Hematopoietic multipotent progenitor cell treated with erythropoietin and hydrocortisone succinate and interleukin-3 and kit ligand, for 15 days (in vitro differentiated cells): ENCODE results near the gene CCDC6.

ENCODE experiments used
- DNase-seq: peaks from one replicate; pipeline ENCODE4 v3.0.0-alpha.2; 2015; ENCODE audit warnings: low spot score

CCDC6 gene

DNA sequence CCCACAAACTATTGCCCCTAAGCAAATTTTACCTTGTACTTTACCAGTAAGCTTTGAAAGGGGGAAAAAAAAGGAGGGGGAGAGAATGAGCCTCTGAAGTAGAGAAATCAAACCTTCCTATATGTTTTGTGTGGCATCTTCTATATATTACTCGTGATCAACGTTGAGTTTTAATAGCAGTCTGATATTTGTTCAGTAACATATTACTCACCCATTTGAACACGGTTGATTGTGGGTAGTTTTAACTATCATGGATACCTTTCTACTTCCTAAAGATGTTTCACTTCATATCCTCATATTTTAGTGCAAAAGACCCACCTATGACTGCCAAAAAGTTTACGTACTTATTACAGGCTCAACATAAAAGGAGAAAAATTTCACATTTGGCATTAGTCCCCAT, 54.5 kb downstream of the CCDC6 start:
- no peak for DNase-seq

DNA sequence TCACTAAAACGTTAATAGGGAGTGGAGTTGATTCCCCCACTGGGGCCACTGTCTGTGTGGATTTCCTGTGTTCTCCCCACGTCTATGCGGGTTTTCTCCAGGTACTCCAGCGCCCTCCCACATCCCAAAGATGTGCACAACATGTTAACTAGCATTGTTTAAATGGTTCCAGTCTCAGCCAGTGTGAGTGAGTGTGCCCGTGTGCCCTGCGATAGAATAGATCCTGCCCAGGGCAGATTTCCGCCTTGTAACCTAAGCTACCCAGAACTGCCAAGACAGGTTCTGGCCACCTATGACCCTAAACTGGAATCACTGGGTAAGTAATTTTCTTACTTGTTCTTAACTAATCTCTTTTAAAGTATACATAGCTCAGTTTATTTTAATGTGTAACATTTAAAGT, 58.5 kb downstream of the CCDC6 start:
- no peak for DNase-seq

DNA sequence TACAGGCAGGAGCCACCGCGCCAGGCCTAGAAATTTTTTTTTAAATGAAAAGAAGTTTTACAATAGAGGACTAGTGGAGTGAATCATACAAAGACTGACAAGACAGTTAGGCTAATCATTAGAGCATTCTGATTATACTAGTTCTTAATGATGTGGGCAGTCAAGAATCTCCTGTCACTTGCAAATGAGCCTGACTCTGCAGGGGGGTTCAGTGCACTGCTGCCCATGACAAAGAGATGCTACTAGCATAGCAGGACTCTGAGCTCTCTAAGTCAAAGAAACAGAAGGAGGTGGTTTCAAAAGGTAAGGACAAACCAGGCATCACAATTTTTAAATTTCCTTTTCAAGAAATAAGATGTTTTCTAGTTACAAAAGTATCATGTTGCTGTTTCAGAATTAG, 59.0 kb downstream of the CCDC6 start:
- DNase-seq: no peak

DNA sequence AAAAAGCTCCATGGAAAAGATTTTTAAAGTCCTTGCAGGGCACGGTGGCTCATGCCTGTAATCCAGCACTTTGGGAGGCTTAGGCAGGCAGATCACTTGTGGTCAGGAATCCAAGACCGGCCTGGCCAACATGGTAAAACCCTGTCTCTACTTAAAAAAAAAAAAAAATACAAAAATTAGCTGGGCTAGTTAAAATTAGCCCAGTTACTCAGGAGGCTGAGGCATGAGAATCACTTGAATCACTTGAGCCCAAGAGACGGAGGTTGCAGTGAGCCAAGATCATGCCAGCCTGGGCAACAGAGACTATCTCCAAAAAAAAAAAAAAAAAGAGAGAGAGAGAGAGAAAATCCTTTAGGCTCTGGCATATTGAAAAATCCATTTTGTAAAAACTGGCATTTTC, 61.9 kb downstream of the CCDC6 start:
- DNase-seq: no peak

DNA sequence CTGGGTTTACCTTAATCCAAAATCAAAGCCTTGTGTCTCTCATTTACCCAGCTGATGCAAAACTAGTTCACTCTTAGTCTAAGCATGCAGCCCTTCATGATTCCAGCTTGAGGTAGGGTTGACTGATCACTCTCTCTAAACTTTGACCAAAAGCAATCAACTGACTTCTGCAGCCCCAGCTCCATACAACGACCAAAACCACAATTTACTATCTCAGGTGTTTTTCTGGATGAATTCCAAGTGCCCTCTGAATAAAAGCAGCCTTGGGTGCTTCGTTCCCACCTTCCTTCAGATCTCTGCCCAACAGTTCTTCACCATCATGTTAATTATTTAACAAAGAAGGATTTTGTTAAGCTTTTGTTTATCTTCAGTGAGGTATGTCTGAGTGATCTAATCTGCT, 62.6 kb downstream of the CCDC6 start:
- no peak for DNase-seq

DNA sequence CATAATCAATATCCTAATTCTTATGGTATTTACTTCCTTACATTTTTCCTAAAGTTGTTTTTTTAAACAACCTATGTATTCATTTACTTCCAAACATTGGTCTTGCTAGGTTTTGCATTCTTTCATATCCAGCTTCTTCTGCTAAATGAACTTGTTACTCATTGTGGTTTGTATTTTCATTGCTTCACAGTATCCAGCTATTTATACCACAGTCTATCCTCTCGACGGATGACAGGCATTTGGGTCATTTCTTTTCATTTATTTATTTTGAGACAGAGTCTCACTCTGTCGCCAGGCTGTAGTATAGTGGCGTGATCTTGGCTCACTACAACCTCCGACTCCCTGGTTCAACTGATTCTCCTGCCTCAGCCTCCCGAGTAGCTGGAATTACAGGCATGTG, 66.8 kb downstream of the CCDC6 start:
- no peak for DNase-seq

DNA sequence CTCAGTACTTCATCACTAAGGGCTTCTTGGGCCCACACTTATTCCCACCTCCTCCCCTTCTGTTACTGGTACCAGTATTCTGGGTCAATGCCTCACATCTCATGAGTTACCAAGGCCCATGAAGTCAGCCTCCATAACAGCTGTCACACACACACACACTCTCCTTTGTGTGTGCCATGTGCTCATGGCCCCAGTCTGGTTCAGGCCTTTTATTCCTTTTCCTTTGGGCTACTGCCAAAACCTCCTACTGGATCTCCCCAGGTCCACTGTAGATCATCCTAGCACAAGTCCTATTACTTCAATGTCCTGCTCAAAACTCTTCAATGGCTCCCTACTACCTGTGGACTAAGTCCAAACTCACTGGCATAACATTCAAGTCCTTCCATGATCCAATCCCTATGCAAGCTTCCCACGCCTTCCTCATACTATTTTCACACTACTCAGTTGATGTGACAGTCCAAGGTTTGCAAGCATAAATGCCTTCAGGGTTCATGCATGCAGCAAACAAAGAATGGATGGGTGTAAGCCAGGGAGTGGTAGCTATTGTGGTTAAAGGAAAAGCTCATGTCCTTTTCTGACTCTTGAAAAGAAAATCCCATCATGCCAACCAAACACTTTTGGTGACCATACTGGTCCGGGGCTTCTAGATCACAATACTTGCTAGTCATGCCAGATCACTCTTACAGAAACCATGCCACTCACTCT, 68.1 kb downstream of the CCDC6 start:
- DNase-seq: no peak

DNA sequence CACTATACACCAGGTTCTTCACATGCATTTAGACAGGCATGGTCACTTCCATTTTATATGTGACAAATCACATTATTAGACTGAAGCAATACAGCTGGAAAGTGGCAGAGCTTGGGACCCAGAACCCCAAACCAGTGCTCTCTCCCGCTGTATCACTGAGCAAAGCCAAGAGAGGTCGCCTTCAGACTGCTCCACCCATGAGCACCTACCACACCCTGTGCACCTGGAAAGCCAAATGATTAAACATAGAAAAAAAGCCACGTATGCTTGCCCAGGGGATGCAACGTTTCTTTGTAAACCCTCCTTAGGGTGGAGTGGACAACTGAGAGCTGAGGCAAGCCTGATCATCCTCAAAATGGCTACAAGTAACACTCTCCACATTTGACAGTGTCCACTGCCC, 72.5 kb downstream of the CCDC6 start:
- no peak for DNase-seq

DNA sequence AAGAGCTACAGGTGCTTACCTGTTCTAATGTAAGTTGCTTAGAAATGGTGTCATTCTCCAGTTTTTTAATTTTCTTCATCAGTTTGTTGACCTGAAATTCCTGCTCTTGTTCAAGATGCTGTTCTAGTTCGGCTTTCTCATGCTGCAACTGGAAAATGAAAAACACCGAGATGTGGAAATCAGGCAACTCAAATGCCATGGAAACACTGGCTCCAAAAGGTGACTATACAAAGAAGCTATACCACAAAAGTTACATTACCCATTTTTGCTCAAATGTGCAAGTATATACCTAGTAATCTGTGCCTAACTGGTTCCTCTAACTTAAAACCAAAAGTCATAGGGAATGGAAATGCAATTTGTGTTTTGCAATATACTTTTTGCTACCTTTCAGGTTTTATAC, 73.8 kb downstream of the CCDC6 start:
- DNase-seq: no peak

DNA sequence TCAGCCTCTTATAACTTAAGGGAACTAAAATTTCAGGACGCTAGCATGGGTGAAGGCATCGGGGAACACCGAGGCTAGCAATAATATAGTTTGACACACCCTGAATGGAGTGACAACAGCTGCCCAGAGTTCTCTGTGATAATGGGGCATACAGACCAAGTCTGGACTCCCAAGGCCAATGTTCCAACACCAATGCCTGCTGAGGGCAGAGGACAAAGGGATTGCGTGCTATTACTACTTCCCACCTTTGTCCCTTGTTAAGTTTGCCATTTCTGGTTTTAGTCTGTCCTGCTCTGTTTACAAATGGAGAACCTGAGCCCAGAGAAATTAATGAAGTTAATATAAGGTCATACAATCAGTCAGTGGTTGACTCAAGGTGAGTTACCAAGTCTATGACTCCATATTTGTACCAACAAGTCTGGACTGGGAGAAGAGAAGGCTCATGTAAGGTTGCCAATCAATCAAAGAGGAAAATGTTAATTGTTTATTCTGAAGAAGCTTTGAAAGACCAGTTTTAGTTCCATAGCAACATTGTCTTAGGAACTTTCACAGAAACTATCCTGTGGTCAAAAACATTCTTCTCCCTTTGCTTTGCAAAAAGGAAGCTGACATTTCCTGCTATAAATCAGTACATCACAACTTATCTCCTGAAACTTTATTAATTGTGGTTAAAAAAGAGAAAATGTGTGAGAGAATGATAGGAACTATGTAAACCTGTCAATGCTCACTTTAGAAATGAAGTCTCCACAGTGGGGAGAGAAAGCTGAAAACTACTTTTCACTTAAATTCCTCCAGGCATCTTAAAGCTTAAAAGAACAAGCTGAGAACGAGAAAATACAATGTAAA, 74.5 kb downstream of the CCDC6 start:
- DNase-seq: no peak

DNA sequence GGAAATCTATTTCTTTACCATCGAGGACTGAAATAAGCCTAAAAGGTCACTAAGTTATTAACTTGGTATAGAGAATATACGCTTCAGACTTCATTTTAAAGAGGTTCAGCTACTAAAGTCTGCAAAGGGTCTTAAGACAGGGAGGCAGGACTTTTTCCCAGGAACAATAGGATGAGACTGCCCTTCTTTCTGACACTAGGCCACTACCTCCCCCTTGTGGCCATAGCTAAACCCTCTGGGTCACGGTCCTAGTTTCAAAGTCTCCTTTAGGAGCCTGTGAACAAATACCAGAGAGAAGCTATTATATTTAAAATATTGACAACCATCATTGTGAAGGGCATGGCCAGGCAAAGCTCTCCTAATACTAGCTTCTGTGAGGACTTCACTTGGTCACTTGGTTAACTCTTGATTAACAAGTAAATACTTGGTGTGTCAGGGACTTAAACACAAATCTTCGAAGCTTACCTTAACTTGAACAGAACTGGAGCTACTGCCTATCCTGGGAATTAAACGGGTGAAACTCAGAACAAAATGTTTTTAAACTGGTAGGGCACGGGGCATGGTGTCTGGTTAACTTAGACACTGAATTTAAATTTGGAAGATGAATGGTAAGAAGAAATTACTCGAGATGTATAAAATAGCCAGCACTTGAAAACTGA, 75.6 kb downstream of the CCDC6 start:
- DNase-seq: peak; percentile 44

DNA sequence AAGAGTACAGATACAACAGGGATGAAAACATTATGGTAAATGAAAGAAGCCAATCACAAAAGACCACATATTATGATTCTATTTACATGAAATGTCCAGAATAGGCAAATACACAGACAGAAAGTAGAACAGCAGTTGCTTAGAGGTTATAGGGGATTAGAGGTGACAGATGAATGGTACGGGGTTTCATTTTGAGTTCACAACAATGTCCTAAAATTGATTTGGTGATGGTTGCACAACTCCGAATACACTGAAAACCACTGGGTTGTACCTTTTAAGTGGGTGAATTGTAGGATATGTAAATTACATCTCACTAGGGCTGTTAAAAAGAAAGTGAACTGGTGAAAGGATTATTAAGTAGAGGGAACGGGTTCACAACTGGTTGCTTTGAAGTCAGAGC, 76.8 kb downstream of the CCDC6 start:
- DNase-seq: no peak

DNA sequence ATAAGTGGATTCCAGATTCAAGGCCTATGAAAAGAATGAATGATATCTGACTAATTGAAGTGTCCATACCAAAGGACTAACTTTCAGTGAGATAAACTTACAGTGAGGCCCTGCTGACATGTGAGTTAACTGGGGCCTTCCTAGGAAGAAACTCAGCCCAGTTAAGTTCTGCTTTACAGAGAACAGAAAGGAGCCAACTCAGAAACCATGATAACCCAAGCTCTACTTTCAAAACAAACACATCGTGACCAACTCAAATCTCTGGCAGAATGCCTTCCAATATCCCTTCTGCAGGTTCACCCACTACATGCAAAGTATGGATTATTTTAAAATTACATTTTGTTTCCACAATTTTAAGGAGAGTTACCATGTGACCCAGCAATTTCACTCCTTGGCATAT, 77.3 kb downstream of the CCDC6 start:
- no peak for DNase-seq

DNA sequence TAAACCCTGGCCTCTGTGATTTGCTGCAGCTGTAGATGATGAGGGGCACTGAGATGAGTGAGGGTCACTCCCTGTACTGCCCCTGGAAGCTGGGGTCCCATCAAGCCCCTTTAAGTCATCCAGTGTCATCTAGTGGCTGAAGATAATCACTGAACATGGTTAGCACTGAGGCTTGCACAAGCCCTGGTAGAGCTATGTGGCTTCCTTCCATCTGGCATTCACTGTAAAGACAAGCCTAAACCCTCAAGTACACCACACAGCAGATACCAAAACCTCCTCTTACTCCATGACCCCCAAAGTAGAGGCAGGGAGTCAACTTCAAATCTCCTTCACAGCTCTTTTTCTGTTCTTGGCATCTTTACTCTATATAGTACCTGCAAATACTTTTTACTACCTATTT, 80.4 kb downstream of the CCDC6 start:
- DNase-seq: no peak

DNA sequence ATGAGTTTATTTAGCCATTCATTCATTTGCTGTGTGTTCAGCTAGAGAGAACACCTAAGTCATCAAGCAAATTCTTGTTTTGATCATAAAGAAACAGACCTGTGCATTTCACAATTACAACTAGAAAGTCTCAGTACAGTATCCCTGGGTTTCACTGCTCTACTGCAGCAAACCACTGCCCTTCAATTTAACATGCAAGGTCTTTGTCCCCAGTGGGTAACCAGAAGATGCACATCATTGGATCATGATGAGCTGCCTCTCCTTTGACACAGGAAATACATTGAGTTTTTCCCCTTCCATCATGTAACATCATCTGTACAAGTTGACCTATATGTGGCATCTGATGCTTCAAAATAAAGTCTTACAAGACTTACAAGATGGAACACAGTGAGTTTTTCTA, 82.6 kb downstream of the CCDC6 start:
- no peak for DNase-seq

DNA sequence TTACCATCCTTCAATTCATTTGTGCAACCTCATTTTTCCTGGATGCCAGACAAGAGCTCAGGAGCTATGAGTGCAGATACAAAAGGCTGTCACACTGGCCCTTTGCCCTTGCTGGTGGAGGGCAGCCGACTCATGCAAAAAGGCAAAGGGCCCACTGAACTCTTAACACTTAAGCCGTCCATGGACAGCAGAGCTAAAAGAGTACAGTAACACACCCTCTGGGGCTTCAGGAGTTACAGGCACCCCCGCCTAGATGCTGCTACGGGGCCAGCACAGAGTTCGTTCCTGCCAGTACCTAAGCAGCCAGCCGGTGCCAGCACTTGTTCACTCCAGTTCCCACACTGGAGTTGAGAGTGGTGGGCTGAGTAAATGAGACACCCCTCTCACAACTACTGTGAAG, 83.2 kb downstream of the CCDC6 start:
- no peak for DNase-seq

DNA sequence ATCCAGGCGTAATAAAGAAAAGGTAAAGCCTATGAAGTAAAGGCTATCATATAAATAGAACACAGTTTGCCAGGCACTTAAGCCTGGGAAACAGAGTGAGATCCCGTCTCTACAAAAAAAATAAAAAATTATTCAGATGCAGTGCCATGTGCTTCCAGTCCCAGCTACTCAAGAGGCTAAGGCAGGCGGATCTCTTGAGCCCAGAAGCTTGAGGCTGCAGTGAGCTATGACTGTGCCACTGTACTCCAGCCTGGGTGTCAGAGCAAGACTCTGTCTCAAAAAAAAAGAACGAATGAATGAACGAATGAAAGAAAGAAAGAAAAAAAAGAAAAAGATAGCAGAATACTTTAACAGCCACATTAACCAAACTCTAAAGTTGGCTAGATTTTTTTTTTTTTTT, 85.9 kb downstream of the CCDC6 start:
- no peak for DNase-seq

DNA sequence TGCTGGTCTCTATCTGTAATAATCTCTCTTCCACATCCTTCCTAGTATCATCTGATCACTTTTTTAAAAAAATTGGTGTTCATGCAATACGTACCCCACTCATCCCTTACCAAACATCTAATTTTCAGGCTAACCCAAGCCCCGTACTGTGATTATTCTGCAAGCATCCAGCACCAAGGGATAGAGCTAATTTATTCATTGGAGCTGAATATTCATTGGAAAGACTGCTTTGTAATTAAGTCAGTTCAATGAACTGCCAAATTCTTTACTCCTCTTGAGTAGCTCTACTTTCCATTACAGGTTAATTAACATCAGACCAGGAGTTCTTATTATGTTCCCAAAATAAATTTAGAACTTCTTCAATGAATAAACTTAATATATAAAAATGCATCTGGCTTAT, 86.7 kb downstream of the CCDC6 start:
- DNase-seq: no peak

DNA sequence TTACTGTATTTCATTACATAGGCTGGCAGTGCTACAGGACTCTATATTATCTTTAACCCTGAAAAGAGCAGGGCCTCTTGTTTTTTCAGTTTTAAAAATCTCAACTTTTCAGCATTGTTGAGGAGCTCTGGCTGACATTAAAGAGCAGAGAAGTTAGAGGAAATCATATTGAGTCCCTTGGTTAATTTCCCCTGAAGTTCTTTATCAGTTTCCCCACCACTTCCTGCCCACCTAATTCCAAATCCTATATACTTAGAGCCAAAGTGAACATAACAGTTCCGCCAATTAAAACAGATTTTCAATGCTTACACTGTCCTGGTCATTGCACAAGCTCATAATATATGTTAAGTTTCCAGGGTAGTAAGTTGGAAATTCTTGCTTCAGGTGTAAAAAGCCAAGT, 87.1 kb downstream of the CCDC6 start:
- DNase-seq: no peak

DNA sequence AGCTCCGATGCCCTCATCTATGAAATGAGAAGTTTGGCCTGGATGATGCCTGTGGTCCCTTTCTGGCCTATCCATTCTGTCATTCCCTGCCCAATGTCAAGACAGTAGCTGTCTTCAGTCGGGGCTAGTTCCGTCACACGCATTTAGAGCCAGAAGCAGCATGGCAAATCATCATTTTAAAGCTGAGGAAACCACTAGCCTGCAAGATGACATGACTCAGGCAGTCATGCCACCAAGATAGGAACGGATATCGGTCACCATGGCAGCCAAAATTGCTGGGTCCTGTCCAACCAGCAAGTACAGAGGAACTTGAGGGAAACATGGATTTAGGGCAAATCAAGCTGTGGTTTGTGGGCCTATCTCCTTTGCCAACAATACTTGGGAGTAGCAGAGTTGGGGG, 88.6 kb downstream of the CCDC6 start:
- DNase-seq: peak; percentile 11

DNA sequence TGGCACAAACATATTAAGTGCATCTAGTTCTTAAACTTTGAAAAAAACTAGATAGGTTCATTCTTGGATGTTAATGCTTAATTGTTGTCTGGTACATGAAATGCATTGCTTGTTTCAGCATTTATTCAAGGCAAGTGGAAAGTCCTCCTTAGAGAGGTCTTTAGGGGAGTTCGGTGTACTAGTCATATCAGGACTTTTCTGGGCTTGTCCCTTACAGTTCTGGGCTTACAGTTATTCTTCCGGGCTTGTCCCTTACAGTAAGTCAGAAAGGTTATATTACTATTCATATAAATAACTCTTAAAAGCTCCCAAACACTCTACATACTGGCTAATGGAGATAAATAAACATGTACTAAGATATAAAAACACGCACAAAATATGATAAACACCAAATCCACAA, 91.5 kb downstream of the CCDC6 start:
- no peak for DNase-seq

DNA sequence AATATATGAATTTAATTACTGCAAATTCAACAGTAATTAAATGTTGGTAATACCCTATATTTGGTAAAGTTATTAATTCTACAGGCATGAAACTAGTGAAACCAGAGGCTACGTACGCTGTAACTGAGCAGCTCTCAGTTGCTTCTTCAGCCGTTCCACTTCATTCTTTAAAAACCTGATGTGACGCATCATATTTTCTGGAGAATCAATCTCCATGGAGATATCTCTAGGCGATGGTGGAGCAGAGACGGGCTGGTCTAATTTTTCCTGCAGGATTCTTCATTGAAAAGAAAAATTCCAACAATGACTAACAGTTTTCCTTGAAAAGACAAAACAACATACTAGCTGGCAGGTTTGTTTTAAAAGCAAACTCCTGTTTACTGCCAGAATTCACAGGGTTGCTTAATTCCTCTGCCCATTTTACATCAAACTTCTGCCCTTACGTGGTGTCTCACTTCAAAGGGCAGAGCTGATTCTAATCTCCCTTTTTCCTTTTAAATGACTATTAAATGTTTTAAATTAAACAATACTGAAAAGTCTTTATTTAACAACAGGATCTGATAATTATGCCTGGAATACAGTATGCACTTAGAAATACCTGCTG, 93.7 kb downstream of the CCDC6 start:
- DNase-seq: no peak

DNA sequence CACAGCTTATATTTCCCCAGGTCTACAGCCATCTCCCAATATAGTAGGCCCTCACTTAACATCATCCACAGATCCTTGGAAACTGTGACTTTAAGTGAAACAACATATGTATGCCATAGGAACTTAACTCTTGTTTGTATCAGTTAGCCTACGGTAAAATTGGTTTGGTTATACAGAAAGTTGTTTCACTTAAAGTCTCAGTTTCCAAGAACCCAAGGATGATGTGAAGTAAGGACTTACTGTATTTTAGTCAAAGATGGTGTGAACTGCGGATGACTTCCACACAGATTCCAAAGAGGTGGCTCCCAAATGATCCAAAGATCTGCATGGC, 96.7 kb downstream of the CCDC6 start:
- no peak for DNase-seq
